GM12864 (cell line): ENCODE measurements around the gene MYO9A.

Source experiments
- DNase-seq: peaks from one replicate; pipeline ENCODE4 v3.0.0-alpha.2; 2011; ENCODE audit warnings: low read depth
- H3K4me3 ChIP-seq: 2 replicates; pipeline ENCODE4 v1.5.1; 2011; ENCODE audit warnings: mild to moderate bottlenecking, low read depth, low read length, control low read depth
- CTCF ChIP-seq: IDR thresholded peaks from 2 replicates; pipeline ENCODE4 v1.5.1; 2011; ENCODE audit warnings: low read depth, mild to moderate bottlenecking, moderate library complexity, low read length, control low read depth, inconsistent platforms; ENCODE audit errors: missing control alignments

MYO9A gene

GRCh38 chr15:72127724-72128322, 9.9 kb upstream of the MYO9A start:
- no peak for DNase-seq
- no peak for TF ChIP-seq CTCF
- no peak overlapping the region for H3K4me3 ChIP-seq

- no peak overlapping the region for H3K4me3 ChIP-seq
- no peak for TF ChIP-seq CTCF
- DNase-seq: no peak
Observed at GRCh38 chr15:72124218-72124617, 6.3 kb upstream of the MYO9A start.

- peak overlapping the region; percentile 98 for H3K4me3 ChIP-seq
- TF ChIP-seq CTCF: no peak
- no peak for DNase-seq
Observed at GRCh38 chr15:72117486-72118016, 399 bp downstream of the MYO9A start.

- TF ChIP-seq CTCF: no peak
- no peak for DNase-seq
- H3K4me3 ChIP-seq: peak overlapping the region; percentile 98
Observed at GRCh38 chr15:72116731-72117485, 1.0 kb downstream of the MYO9A start.

- no peak overlapping the region for H3K4me3 ChIP-seq
- no peak for DNase-seq
- TF ChIP-seq CTCF: no peak
Observed at GRCh38 chr15:72113347-72114031, 4.5 kb downstream of the MYO9A start.

GRCh38 chr15:72112805-72113204, 5.1 kb downstream of the MYO9A start:
- no peak overlapping the region for H3K4me3 ChIP-seq
- DNase-seq: no peak
- no peak for TF ChIP-seq CTCF
